OCI-LY7 (cell line): ENCODE measurements around the gene NPM1. TPM values are rescaled to one million over a fixed set of nuclear protein-coding genes. Genes with fewer than 3 reads are reported as not detected.

ENCODE experiments used
- BruUV-seq: library from RNA; stranded (reverse); fragments of 400-500 nt; replicated peaks from 2 replicates; lab custom pipeline; 2021; lab: Mats Ljungman, UMichigan
- CTCF ChIA-PET: fragments of 300-600 bp; sonication (Branson Sonifier 250); formaldehyde crosslinking; loops from one replicate; lab custom pipeline; 2022; ENCODE audit warnings: antibody characterized with exemption; ENCODE audit not compliant: unreplicated experiment; lab: Charles Lee
- POLR2A ChIA-PET: fragments of 300-600 bp; sonication (Branson Sonifier 250); formaldehyde crosslinking; loops from one replicate; lab custom pipeline; 2022; ENCODE audit warnings: antibody characterized with exemption; lab: Charles Lee
- DNase-seq: peaks from one replicate; pipeline ENCODE4 v3.0.0-alpha.2; 2015; ENCODE audit warnings: low spot score
- H2AFZ ChIP-seq: fragments of 200-600 bp; sonication (generic), shearing (Covaris generic); 2 replicates; pipeline ENCODE4 v1.6.1; 2014; ENCODE audit warnings: mild to moderate bottlenecking, antibody characterized with exemption, low read length, moderate library complexity
- H3K27ac ChIP-seq: fragments of 200-600 bp; sonication (generic); 2 replicates; pipeline ENCODE4 v1.5.1; 2014; ENCODE audit warnings: mixed run types, low read depth, mild to moderate bottlenecking, moderate library complexity, low read length, inconsistent platforms; ENCODE audit not compliant: poor library complexity, severe bottlenecking
- H3K36me3 ChIP-seq: fragments of 200-600 bp; sonication (generic); 2 replicates; pipeline ENCODE4 v1.6.1; 2014; ENCODE audit warnings: mild to moderate bottlenecking, antibody characterized with exemption, low read length, moderate library complexity, mixed read lengths; ENCODE audit not compliant: insufficient read depth
- H3K4me1 ChIP-seq: fragments of 200-600 bp; sonication (generic); 2 replicates; pipeline ENCODE4 v1.5.1; 2014; ENCODE audit warnings: mild to moderate bottlenecking, low read length; ENCODE audit not compliant: insufficient read depth, poor library complexity, severe bottlenecking
- H3K4me2 ChIP-seq: fragments of 200-600 bp; sonication (generic); 2 replicates; pipeline ENCODE4 v1.6.1; 2014; ENCODE audit warnings: mild to moderate bottlenecking, low read length
- H3K4me3 ChIP-seq: fragments of 200-600 bp; sonication (generic); 2 replicates; pipeline ENCODE4 v1.5.1; 2014; ENCODE audit warnings: mild to moderate bottlenecking, low read depth, low read length; ENCODE audit not compliant: poor library complexity, severe bottlenecking
- H3K79me2 ChIP-seq: fragments of 200-600 bp; sonication (generic); 2 replicates; pipeline ENCODE4 v1.6.1; 2016; ENCODE audit warnings: low read depth, mild to moderate bottlenecking, low read length, moderate library complexity, mixed read lengths; ENCODE audit not compliant: insufficient read depth
- H3K9me2 ChIP-seq: fragments of 200-600 bp; sonication (generic); 2 replicates; pipeline ENCODE4 v1.6.1; 2016; ENCODE audit warnings: mild to moderate bottlenecking, low read length, mixed read lengths; ENCODE audit not compliant: insufficient read depth
- H3K9me3 ChIP-seq: fragments of 200-600 bp; sonication (generic); 2 replicates; pipeline ENCODE4 v1.6.1; 2014; ENCODE audit warnings: mild to moderate bottlenecking, mixed run types, low read length, mixed read lengths
- H4K20me1 ChIP-seq: fragments of 200-600 bp; sonication (generic); 2 replicates; pipeline ENCODE4 v1.6.1; 2014; ENCODE audit warnings: mild to moderate bottlenecking, antibody characterized with exemption, low read length, moderate library complexity, mixed read lengths; ENCODE audit not compliant: insufficient read depth
- EZH2phosphoT487 ChIP-seq: fragments of 200-600 bp; sonication (generic); IDR thresholded peaks from 2 replicates; pipeline ENCODE4 v1.6.1; 2018; ENCODE audit warnings: low read depth, borderline replicate concordance, mild to moderate bottlenecking, mixed run types, antibody characterized with exemption, low read length, moderate library complexity, mixed read lengths
- intact Hi-C: fragments of 100-400 bp; cut with micrococcal nuclease; formaldehyde crosslinking; loops from one replicate; pipeline ENCODE4 v1.10.0; 2022; ENCODE audit not compliant: unreplicated experiment
- total RNA-seq, 2 experiments: library from RNA; depleted of rRNA in 1 of 2; stranded (reverse); fragments of >200 nt in 1 of 2; shearing (Covaris generic) in 1 of 2; gene quantifications; 2 replicates each; pipeline ENCODE4 v1.2.3, GENCODE V29; 2014 to 2022
- TF ChIP-seq, protein P1 (sequence below): fragments of 200-600 bp; sonication (generic); conservative IDR thresholded peaks from 2 replicates; pipeline ENCODE4 v1.5.1; 2014; ENCODE audit warnings: mild to moderate bottlenecking, antibody characterized with exemption, low read length, moderate library complexity, mixed read lengths

The NPM1 gene
- total RNA-seq, 2 experiments from 2014 or later: 1,091 to 2,027 TPM

DNA sequence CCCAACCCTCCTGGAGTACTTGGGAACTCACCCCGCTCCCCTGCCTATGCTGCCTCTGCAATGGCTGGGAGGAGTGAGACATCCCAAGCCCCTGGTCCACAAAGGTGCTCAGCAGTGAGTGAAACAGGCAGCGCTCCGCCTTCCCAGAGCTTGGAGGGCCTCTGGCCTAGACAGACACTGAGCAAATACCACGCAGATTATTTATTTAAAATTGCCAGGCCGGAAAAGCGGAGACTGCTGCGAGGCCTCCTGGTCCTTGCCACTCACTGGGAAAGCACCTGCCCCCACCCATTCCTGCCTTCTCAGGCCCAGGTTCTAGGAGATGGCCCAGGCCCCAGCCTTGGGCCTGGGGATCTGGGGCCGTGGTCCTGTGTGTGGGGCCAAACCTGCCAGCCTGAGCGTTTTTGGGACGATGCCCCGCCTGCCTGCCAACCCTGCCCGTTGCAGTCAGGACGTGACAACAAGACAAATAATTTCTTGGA lies 49.2 kb downstream of the NPM1 start:
- no peak overlapping the region for H3K27ac ChIP-seq
- no peaks in the 10 kb centered on the region for H4K20me1 ChIP-seq
- H3K4me2 ChIP-seq: no peak overlapping the region
- no TSS peak for BruUV-seq
- intact Hi-C loops: no loop called here
- H3K9me3 ChIP-seq: no peaks in the 10 kb centered on the region
- no peaks in the 10 kb centered on the region for H3K9me2 ChIP-seq
- H3K4me3 ChIP-seq: no peak overlapping the region
- no peaks in the 10 kb centered on the region for H3K4me1 ChIP-seq
- H3K79me2 ChIP-seq: no peaks in the 10 kb centered on the region
- TF ChIP-seq, protein P1, sequence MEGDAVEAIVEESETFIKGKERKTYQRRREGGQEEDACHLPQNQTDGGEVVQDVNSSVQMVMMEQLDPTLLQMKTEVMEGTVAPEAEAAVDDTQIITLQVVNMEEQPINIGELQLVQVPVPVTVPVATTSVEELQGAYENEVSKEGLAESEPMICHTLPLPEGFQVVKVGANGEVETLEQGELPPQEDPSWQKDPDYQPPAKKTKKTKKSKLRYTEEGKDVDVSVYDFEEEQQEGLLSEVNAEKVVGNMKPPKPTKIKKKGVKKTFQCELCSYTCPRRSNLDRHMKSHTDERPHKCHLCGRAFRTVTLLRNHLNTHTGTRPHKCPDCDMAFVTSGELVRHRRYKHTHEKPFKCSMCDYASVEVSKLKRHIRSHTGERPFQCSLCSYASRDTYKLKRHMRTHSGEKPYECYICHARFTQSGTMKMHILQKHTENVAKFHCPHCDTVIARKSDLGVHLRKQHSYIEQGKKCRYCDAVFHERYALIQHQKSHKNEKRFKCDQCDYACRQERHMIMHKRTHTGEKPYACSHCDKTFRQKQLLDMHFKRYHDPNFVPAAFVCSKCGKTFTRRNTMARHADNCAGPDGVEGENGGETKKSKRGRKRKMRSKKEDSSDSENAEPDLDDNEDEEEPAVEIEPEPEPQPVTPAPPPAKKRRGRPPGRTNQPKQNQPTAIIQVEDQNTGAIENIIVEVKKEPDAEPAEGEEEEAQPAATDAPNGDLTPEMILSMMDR: no peak
- TF ChIP-seq EZH2phosphoT487: no peak
- no peak for DNase-seq
- H2AFZ ChIP-seq: no peak overlapping the region
- no peaks in the 10 kb centered on the region for H3K36me3 ChIP-seq
- ChIA-PET CTCF (no interaction called here), POLR2A (no interaction called here)

DNA sequence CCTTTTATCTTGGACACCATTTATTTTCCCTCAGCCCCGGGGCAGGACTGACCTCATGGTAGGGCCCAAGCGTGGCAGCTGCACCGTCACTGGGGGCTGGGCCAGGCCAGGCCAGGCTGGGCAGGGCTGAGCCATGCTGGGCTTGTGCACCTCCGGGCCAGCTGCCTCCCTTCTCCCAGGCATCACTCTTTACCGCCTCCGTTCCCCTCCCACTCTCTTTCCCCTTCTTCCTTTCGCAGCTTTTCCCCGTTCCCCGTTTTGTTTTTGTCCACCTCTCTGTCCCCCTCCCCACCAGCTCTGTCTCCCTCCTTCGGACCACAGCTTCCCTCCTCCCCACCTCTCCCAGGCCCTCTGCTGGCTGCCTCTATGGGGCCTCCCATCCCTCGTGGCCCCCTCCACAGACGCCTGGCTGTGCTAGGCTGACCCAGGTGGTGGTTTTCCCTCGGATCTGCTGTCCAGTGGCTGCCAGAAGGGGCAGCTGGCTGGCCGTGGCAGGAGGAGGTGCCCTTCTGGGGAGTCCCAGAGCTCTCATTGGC lies 49.7 kb downstream of the NPM1 start:
- H3K79me2 ChIP-seq: no peaks in the 10 kb centered on the region
- H3K9me2 ChIP-seq: no peaks in the 10 kb centered on the region
- H4K20me1 ChIP-seq: no peaks in the 10 kb centered on the region
- no peaks in the 10 kb centered on the region for H3K4me1 ChIP-seq
- no peaks in the 10 kb centered on the region for H3K9me3 ChIP-seq
- no peaks in the 10 kb centered on the region for H3K36me3 ChIP-seq
- no peak overlapping the region for H2AFZ ChIP-seq
- ChIA-PET CTCF (no interaction called here), POLR2A (no interaction called here)
- DNase-seq: no peak
- H3K4me3 ChIP-seq: no peak overlapping the region
- no TSS peak for BruUV-seq
- H3K4me2 ChIP-seq: no peak overlapping the region
- intact Hi-C loops: no loop called here
- no peak overlapping the region for H3K27ac ChIP-seq
- TF ChIP-seq EZH2phosphoT487: no peak
- TF ChIP-seq, protein P1: no peak

DNA sequence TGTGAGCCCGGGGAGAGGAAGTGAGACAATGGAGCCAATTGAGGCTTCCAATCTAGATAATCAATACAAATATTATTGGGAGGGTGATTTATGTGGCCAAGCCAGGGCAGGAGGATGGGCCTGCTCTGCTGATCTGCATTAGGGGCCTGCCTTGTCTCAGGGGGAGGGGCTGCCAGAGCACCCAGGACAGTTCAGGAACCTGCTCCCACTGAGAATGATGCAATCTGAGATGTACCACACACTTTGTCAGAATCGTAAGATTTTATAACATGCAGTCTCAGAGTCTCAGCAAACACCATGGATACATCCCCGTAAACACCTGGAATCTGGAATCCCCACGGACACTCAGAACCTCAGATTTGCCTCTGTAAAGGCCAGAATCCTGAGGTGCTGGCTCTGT lies 51.1 kb downstream of the NPM1 start:
- Histone ChIP-seq H3K9me2 (no peaks in the 10 kb centered on the region), H3K4me3 (no peak overlapping the region), H3K4me1 (no peaks in the 10 kb centered on the region), H2AFZ (no peak overlapping the region), H3K79me2 (no peaks in the 10 kb centered on the region), H3K27ac (no peak overlapping the region), H4K20me1 (no peaks in the 10 kb centered on the region), H3K4me2 (no peak overlapping the region), H3K9me3 (no peaks in the 10 kb centered on the region), H3K36me3 (no peaks in the 10 kb centered on the region)
- BruUV-seq: no TSS peak
- ChIA-PET CTCF (no interaction called here), POLR2A (no interaction called here)
- no peak for TF ChIP-seq EZH2phosphoT487
- TF ChIP-seq, protein P1: no peak
- DNase-seq: no peak
- intact Hi-C loops: no loop called here
